H9 (cell line): ENCODE measurements around the gene SGO2. TPM values are rescaled to one million over a fixed set of nuclear protein-coding genes. Genes with fewer than 3 reads are reported as not detected.

Experiments
- DNase-seq: peaks from one replicate; pipeline ENCODE4 v3.0.0-alpha.2; 2017
- H2AFZ ChIP-seq: one replicate; pipeline ENCODE4 v1.6.1; 2013; ENCODE audit warnings: mild to moderate bottlenecking, low read length, control low read depth, moderate library complexity
- H2AK5ac ChIP-seq: 2 replicates; pipeline ENCODE4 v1.6.1; 2013; ENCODE audit warnings: low read length, control low read depth, mixed read lengths; ENCODE audit not compliant: insufficient read length
- H2BK120ac ChIP-seq: one replicate; pipeline ENCODE4 v1.6.1; 2013; ENCODE audit warnings: low read depth, mild to moderate bottlenecking, low read length, control low read depth, inconsistent platforms; ENCODE audit not compliant: poor library complexity, severe bottlenecking
- H2BK12ac ChIP-seq: 2 replicates; pipeline ENCODE4 v1.6.1; 2013; ENCODE audit warnings: low read length, control low read depth, mixed read lengths, low read depth; ENCODE audit not compliant: insufficient read length
- H2BK15ac ChIP-seq: 2 replicates; pipeline ENCODE4 v1.6.1; 2013; ENCODE audit warnings: low read depth, low read length, control low read depth
- H2BK20ac ChIP-seq: one replicate; pipeline ENCODE4 v1.6.1; 2013; ENCODE audit warnings: low read depth, mild to moderate bottlenecking, low read length, control low read depth, inconsistent platforms; ENCODE audit not compliant: poor library complexity, severe bottlenecking
- H2BK5ac ChIP-seq: 2 replicates; pipeline ENCODE4 v1.6.1; 2013; ENCODE audit warnings: low read length, control low read depth, mixed read lengths; ENCODE audit not compliant: insufficient read length
- H3K14ac ChIP-seq: 2 replicates; pipeline ENCODE4 v1.6.1; 2013; ENCODE audit warnings: low read length, control low read depth; ENCODE audit not compliant: insufficient read depth
- H3K18ac ChIP-seq: 2 replicates; pipeline ENCODE4 v1.6.1; 2013; ENCODE audit warnings: low read depth, mild to moderate bottlenecking, mixed read lengths, low read length, control low read depth; ENCODE audit not compliant: insufficient read length
- H3K23ac ChIP-seq: 2 replicates; pipeline ENCODE4 v1.6.1; 2013; ENCODE audit warnings: low read length, control low read depth, mixed read lengths, low read depth; ENCODE audit not compliant: insufficient read length
- H3K23me2 ChIP-seq: 2 replicates; pipeline ENCODE4 v1.6.1; 2013; ENCODE audit warnings: low read depth, mild to moderate bottlenecking, mixed read lengths, low read length, control low read depth; ENCODE audit not compliant: insufficient read length, poor library complexity, severe bottlenecking
- H3K27ac ChIP-seq: 2 replicates; pipeline ENCODE4 v1.5.1; 2013; ENCODE audit warnings: low read length, control low read depth, mixed read lengths, low read depth; ENCODE audit not compliant: insufficient read length
- H3K27me3 ChIP-seq: 2 replicates; pipeline ENCODE4 v1.6.1; 2013; ENCODE audit warnings: low read length, control low read depth, inconsistent platforms; ENCODE audit not compliant: insufficient read depth
- H3K4ac ChIP-seq: 2 replicates; pipeline ENCODE4 v1.6.1; 2013; ENCODE audit warnings: low read depth, mild to moderate bottlenecking, control low read depth, inconsistent platforms, low read length, moderate library complexity
- H3K4me1 ChIP-seq: 2 replicates; pipeline ENCODE4 v1.6.1; 2013; ENCODE audit warnings: low read length, control low read depth, inconsistent platforms; ENCODE audit not compliant: insufficient read depth
- H3K4me2 ChIP-seq: 2 replicates; pipeline ENCODE4 v1.6.1; 2013; ENCODE audit warnings: low read length, control low read depth, mixed read lengths; ENCODE audit not compliant: insufficient read length, insufficient read depth
- H3K56ac ChIP-seq: 2 replicates; pipeline ENCODE4 v1.6.1; 2013; ENCODE audit warnings: low read depth, mild to moderate bottlenecking, mixed read lengths, low read length, control low read depth; ENCODE audit not compliant: insufficient read length
- H3K79me1 ChIP-seq: 2 replicates; pipeline ENCODE4 v1.6.1; 2013; ENCODE audit warnings: low read depth, mild to moderate bottlenecking, moderate library complexity, low read length, control low read depth, inconsistent platforms; ENCODE audit not compliant: insufficient read depth, poor library complexity, severe bottlenecking
- H3K79me2 ChIP-seq: 2 replicates; pipeline ENCODE4 v1.6.1; 2013; ENCODE audit warnings: low read length, control low read depth, inconsistent platforms; ENCODE audit not compliant: insufficient read depth
- H3K9ac ChIP-seq: 2 replicates; pipeline ENCODE4 v1.6.1; 2013; ENCODE audit warnings: low read length, control low read depth, mixed read lengths; ENCODE audit not compliant: insufficient read length; ENCODE audit errors: extremely low read depth
- H3K9me3 ChIP-seq: one replicate; pipeline ENCODE4 v1.6.1; 2013; ENCODE audit warnings: low read depth, low read length, inconsistent platforms; ENCODE audit not compliant: control insufficient read depth
- H3T11ph ChIP-seq: one replicate; pipeline ENCODE4 v1.6.1; 2013; ENCODE audit warnings: mild to moderate bottlenecking, low read length, control low read depth, inconsistent platforms
- H4K20me1 ChIP-seq: one replicate; pipeline ENCODE4 v1.6.1; 2013; ENCODE audit not compliant: control insufficient read depth, insufficient read length, insufficient read depth
- H4K5ac ChIP-seq: 2 replicates; pipeline ENCODE4 v1.6.1; 2013; ENCODE audit warnings: low read depth, mild to moderate bottlenecking, mixed read lengths, low read length, control low read depth; ENCODE audit not compliant: insufficient read length
- H4K8ac ChIP-seq: replicated peaks from 2 replicates; pipeline ENCODE4 v1.6.1; 2013; ENCODE audit warnings: low read length, control low read depth, mixed read lengths, low read depth; ENCODE audit not compliant: insufficient read length
- H4K91ac ChIP-seq: 2 replicates; pipeline ENCODE4 v1.6.1; 2013; ENCODE audit warnings: low read depth, mild to moderate bottlenecking, moderate library complexity, mixed read lengths, low read length, control low read depth; ENCODE audit not compliant: insufficient read length
- H3K27ac Mint-ChIP-seq, 3 experiments: 2 replicates in 2 of 3; 3 replicates in 1 of 3; pipeline ENCODE4 v1.8.0; 2020 to 2021; ENCODE audit warnings: mixed read lengths in 3 of 3, mild to moderate bottlenecking in 1 of 3, moderate library complexity in 1 of 3
- H3K27me3 Mint-ChIP-seq: 2 replicates; pipeline ENCODE4 v1.8.0; 2021; ENCODE audit warnings: low read depth, mild to moderate bottlenecking, moderate library complexity, mixed read lengths
- H3K36me3 Mint-ChIP-seq, 3 experiments: 2 replicates in 2 of 3; 3 replicates in 1 of 3; pipeline ENCODE4 v1.8.0; 2020 to 2021; ENCODE audit warnings: low read depth in 3 of 3, mixed read lengths in 3 of 3; ENCODE audit not compliant: insufficient read depth in 1 of 3
- H3K4me1 Mint-ChIP-seq, 2 experiments: 2 replicates each; pipeline ENCODE4 v1.8.0; 2020; ENCODE audit warnings: mixed read lengths in 2 of 2
- H3K4me3 Mint-ChIP-seq, 2 experiments: 2 replicates in 1 of 2; 3 replicates in 1 of 2; pipeline ENCODE4 v1.8.0; 2020 to 2021; ENCODE audit warnings: mild to moderate bottlenecking in 2 of 2, mixed read lengths in 2 of 2, moderate library complexity in 1 of 2
- H3K9me3 Mint-ChIP-seq, 2 experiments: 2 replicates in 1 of 2; 3 replicates in 1 of 2; pipeline ENCODE4 v1.8.0; 2020; ENCODE audit warnings: mild to moderate bottlenecking in 2 of 2, mixed read lengths in 2 of 2, moderate library complexity in 1 of 2
- CTCF ChIP-seq: fragments of 200-600 bp; sonication (generic); conservative IDR thresholded peaks from 3 replicates; pipeline ENCODE4 v1.8.0; 2021; ENCODE audit warnings: antibody characterized with exemption, mild to moderate bottlenecking
- WGBS: extraction: QIAGEN DNeasy Blood & Tissue Kit; methylation state at CpG from one replicate; pipeline ENCODE4 v1.1.7; 2013; ENCODE audit warnings: missing lambda C conversion rate, low lambda C conversion rate, mixed read lengths; ENCODE audit not compliant: insufficient read length; ENCODE audit errors: extremely low coverage; 5-methylcytosine and 5-hydroxymethylcytosine counted together
- total RNA-seq: library from RNA; stranded (reverse); gene quantifications from 2 replicates; pipeline ENCODE4 v1.2.1, GENCODE V29; 2021

Gene SGO2
- total RNA-seq, 1 experiment from 2014 or later, result 25.6 TPM

GRCh38 chr2:200483729-200484198, 42.2 kb upstream of the SGO2 start:
- no peaks in the 10 kb centered on the region for H3K79me1 ChIP-seq
- no peak overlapping the region for H3K4me2 ChIP-seq
- H3K9ac ChIP-seq, result no peak overlapping the region
- DNase-seq, result peak; percentile 88
- no peaks in the 10 kb centered on the region for H3K9me3 ChIP-seq
- no peak overlapping the region for H2BK15ac ChIP-seq
- H3K27me3 ChIP-seq, result no peaks in the 10 kb centered on the region
- H3K27ac ChIP-seq, result no peak overlapping the region
- H2AK5ac ChIP-seq, result no peak overlapping the region
- H2BK20ac ChIP-seq, result no peak overlapping the region
- no peak overlapping the region for H4K5ac ChIP-seq
- peak; percentile 87 for TF ChIP-seq CTCF
- no peak overlapping the region for H3K27ac Mint-ChIP-seq
- H2AFZ ChIP-seq, result no peak overlapping the region
- H3K23me2 ChIP-seq, result no peaks in the 10 kb centered on the region
- no peak overlapping the region for H2BK12ac ChIP-seq
- no peak overlapping the region for H3K14ac ChIP-seq
- no peaks in the 10 kb centered on the region for H4K20me1 ChIP-seq
- no peak overlapping the region for H3K4ac ChIP-seq
- H2BK5ac ChIP-seq, result no peak overlapping the region
- WGBS, result no CpG with 5 or more reads among the region's 4 CpGs
- no peak overlapping the region for H3K56ac ChIP-seq
- H4K8ac ChIP-seq, result no peak overlapping the region
- no peaks in the 10 kb centered on the region for H3K9me3 Mint-ChIP-seq
- H3K4me1 Mint-ChIP-seq, result peaks cover 29 to 30% of the 10 kb centered on the region in 2 experiments
- H3K4me1 ChIP-seq, result peaks cover 4% of the 10 kb centered on the region
- H3K36me3 Mint-ChIP-seq, result peaks cover 3 to 10% (median 5%) of the 10 kb centered on the region in 3 experiments; a peak in 4 of 7 replicates
- H4K91ac ChIP-seq, result no peak overlapping the region
- no peak overlapping the region for H3K4me3 Mint-ChIP-seq
- no peak overlapping the region for H3T11ph ChIP-seq
- H2BK120ac ChIP-seq, result no peak overlapping the region
- H3K27me3 Mint-ChIP-seq, result no peaks in the 10 kb centered on the region; the same call in 1 of the 2 replicates
- no peaks in the 10 kb centered on the region for H3K79me2 ChIP-seq
- H3K18ac ChIP-seq, result no peak overlapping the region
- no peak overlapping the region for H3K23ac ChIP-seq
